Keratinocyte (primary cell): Measurements from ENCODE around the gene FUT7. TPM values are rescaled to one million over a fixed set of nuclear protein-coding genes. Genes with fewer than 3 reads are reported as not detected.

Experiments
- DNase-seq: peaks from one replicate; pipeline ENCODE4 v3.0.0-alpha.2; 2011; ENCODE audit warnings: low read depth, missing footprints, low spot score
- FAIRE-seq: peaks from 2 replicates; lab custom pipeline; 2011; peaks lifted over from hg19 to GRCh38; lab: Jason Lieb, UNC
- H2AFZ ChIP-seq: 2 replicates; pipeline ENCODE4 v1.6.0; 2012; ENCODE audit warnings: low read length, control low read depth, inconsistent platforms; ENCODE audit not compliant: control insufficient read depth
- H3K27ac ChIP-seq: 2 replicates; pipeline ENCODE4 v1.5.1; 2011; ENCODE audit warnings: low read length; ENCODE audit not compliant: control insufficient read depth, insufficient read depth
- H3K27me3 ChIP-seq: 3 replicates; pipeline ENCODE4 v1.6.0; 2011; ENCODE audit warnings: low read length; ENCODE audit not compliant: control insufficient read depth, insufficient read depth; ENCODE audit errors: extremely low read depth
- H3K36me3 ChIP-seq, 2 experiments: 2 replicates in 1 of 2; 3 replicates in 1 of 2; pipeline ENCODE4 v1.5.1; 2011; ENCODE audit warnings: low read length in 2 of 2, mild to moderate bottlenecking in 1 of 2; ENCODE audit not compliant: control insufficient read depth in 2 of 2, insufficient read depth in 2 of 2; ENCODE audit errors: extremely low read depth in 1 of 2
- H3K4me1 ChIP-seq: 3 replicates; pipeline ENCODE4 v1.5.1; 2011; ENCODE audit warnings: low read length; ENCODE audit not compliant: control insufficient read depth, insufficient read depth; ENCODE audit errors: extremely low read depth
- H3K4me2 ChIP-seq: 3 replicates; pipeline ENCODE4 v1.6.0; 2011; ENCODE audit warnings: low read depth, low read length; ENCODE audit not compliant: control insufficient read depth, insufficient read depth; ENCODE audit errors: extremely low read depth
- H3K4me3 ChIP-seq, 3 experiments: fragments of 200-600 bp in 1 of 3; sonication (generic) in 1 of 3; 2 replicates in 2 of 3; 3 replicates in 1 of 3; pipeline ENCODE4 v1.5.1; 2011 to 2016; ENCODE audit warnings: low read length in 3 of 3, mild to moderate bottlenecking in 3 of 3, control low read depth in 2 of 3, inconsistent platforms in 1 of 3, low read depth in 1 of 3, mixed read lengths in 1 of 3, mixed run types in 1 of 3, moderate library complexity in 1 of 3; ENCODE audit not compliant: control insufficient read depth in 2 of 3, insufficient read depth in 2 of 3; ENCODE audit errors: extremely low read depth in 1 of 3
- H3K79me2 ChIP-seq: 2 replicates; pipeline ENCODE4 v1.6.0; 2012; ENCODE audit warnings: low read length; ENCODE audit not compliant: control insufficient read depth, insufficient read depth
- H3K9ac ChIP-seq: 3 replicates; pipeline ENCODE4 v1.6.0; 2011; ENCODE audit warnings: low read length; ENCODE audit not compliant: control insufficient read depth, insufficient read depth; ENCODE audit errors: extremely low read depth
- H3K9me1 ChIP-seq: 3 replicates; pipeline ENCODE4 v1.6.0; 2011; ENCODE audit warnings: low read length; ENCODE audit not compliant: control insufficient read depth, insufficient read depth; ENCODE audit errors: extremely low read depth
- H3K9me3 ChIP-seq: 2 replicates; pipeline ENCODE4 v1.5.1; 2012; ENCODE audit warnings: low read depth, low read length; ENCODE audit not compliant: control insufficient read depth
- H4K20me1 ChIP-seq: 3 replicates; pipeline ENCODE4 v1.6.0; 2011; ENCODE audit warnings: low read length; ENCODE audit not compliant: control insufficient read depth, insufficient read depth; ENCODE audit errors: extremely low read depth
- CTCF ChIP-seq, 3 experiments: IDR thresholded peaks in 1 of 3; conservative IDR thresholded peaks in 1 of 3; optimal IDR thresholded peaks in 1 of 3; 2 replicates in 2 of 3; 3 replicates in 1 of 3; pipeline versions ENCODE3 to v1.5.1; 2011; ENCODE audit warnings: low read length in 3 of 3, mild to moderate bottlenecking in 3 of 3, moderate library complexity in 2 of 3, control low read depth in 1 of 3, inconsistent platforms in 1 of 3; ENCODE audit not compliant: insufficient read depth in 2 of 3; ENCODE audit errors: extremely low read depth in 1 of 3
- EZH2 ChIP-seq: IDR thresholded peaks from one replicate; pipeline ENCODE4 v1.6.1; 2012; ENCODE audit warnings: inconsistent platforms, mild to moderate bottlenecking, low read length, moderate library complexity
- dilution Hi-C: fragments of 300-500 bp; cut with MboI; formaldehyde crosslinking; loops from one replicate; pipeline ENCODE4 v1.7.0; 2020; ENCODE audit warnings: low sequenced_read_pairs; ENCODE audit not compliant: extremely low pct_ligation_motif_present
- polyA plus RNA-seq, 5 experiments: library from polyadenylated mRNA; depleted of rRNA in 3 of 5; stranded (reverse) in 3 of 5; stranded (forward) in 1 of 5; unstranded in 1 of 5; fragments of >200 nt; gene quantifications; 1 replicate in 1 of 5; 2 replicates in 3 of 5; 3 replicates in 1 of 5; pipeline versions ENCODE4 v1.2.1 to v1.2.3, GENCODE V29; 2011 to 2012; ENCODE audit warnings: missing spikeins in 2 of 5, low read depth in 1 of 5, low replicate concordance in 1 of 5

Gene FUT7
- polyA plus RNA-seq, 1 donor (not counting 4 experiments of a cell fraction or from before 2014, with no cell fraction given), result not detected

DNA sequence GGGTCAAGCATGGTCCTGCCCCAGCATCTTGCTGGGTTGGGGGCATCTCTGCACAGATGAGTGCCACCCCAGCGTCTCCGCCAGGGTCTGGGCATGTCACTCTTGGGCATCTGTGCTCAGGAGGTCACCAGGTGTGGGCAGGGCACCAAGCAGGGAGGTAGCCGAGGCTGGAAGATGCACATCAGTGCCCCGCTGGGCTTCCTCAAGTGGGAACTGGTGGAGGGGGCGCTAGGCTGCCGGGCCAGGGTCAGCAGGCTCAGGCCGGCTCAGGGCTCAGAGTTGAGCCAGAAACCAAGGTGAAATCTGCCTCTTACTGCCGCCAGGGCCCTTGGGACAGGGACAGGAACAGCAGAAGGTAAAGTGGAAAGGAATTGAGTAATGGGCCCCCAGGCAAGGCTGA, 4.0 kb upstream of the FUT7 start:
- Histone ChIP-seq H3K27ac (no peak overlapping the region), H3K79me2 (no peaks in the 10 kb centered on the region), H3K27me3 (no peaks in the 10 kb centered on the region), H2AFZ (no peak overlapping the region), H3K4me1 (peaks cover 3% of the 10 kb centered on the region), H3K4me3 (no peak overlapping the region), H3K9me1 (no peaks in the 10 kb centered on the region), H3K4me2 (no peak overlapping the region), H4K20me1 (no peaks in the 10 kb centered on the region), H3K36me3 (peaks cover 0 to 4% of the 10 kb centered on the region in 2 experiments), H3K9me3 (no peaks in the 10 kb centered on the region), H3K9ac (no peak overlapping the region)
- no peak for FAIRE-seq
- dilution Hi-C loops, result no loop called here
- no peak for DNase-seq
- TF ChIP-seq CTCF (optimal IDR thresholded peaks at IDR 0.05 in 1 of 3, IDR thresholded peaks at IDR 0.05 in 1 of 3, conservative IDR thresholded peaks at IDR 0.05 in 1 of 3; ENCODE audit: extremely low read depth in 1 of 3, insufficient read depth in 2 of 3, low read length in 3 of 3) (no peak), EZH2 (no peak)

DNA sequence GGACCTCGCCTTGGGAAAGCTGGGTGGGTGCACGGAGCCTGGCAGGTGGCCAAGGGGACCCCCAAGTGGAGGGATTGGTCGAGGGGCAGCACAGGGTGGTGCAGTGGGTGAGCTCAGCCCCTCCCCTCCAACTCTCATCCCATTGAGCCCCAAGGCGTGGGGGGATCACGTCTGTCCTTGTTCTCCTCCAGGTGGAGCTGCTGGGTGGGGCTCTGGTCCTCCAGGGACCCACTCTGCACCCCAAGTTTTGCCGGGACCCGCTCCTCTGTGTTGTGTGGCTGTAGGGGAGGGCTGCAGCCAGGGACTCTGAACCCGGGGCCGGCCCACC, 3.6 kb upstream of the FUT7 start:
- Histone ChIP-seq H3K4me3 (no peak overlapping the region), H3K9me3 (no peaks in the 10 kb centered on the region), H3K27ac (no peak overlapping the region), H3K9ac (no peak overlapping the region), H3K79me2 (no peaks in the 10 kb centered on the region), H2AFZ (no peak overlapping the region), H4K20me1 (no peaks in the 10 kb centered on the region), H3K36me3 (peaks cover 0 to 4% of the 10 kb centered on the region in 2 experiments), H3K4me1 (peaks cover 3% of the 10 kb centered on the region), H3K27me3 (no peaks in the 10 kb centered on the region), H3K4me2 (no peak overlapping the region), H3K9me1 (no peaks in the 10 kb centered on the region)
- FAIRE-seq (no peak), DNase-seq (no peak)
- TF ChIP-seq CTCF (optimal IDR thresholded peaks at IDR 0.05 in 1 of 3, IDR thresholded peaks at IDR 0.05 in 1 of 3, conservative IDR thresholded peaks at IDR 0.05 in 1 of 3; ENCODE audit: extremely low read depth in 1 of 3, insufficient read depth in 2 of 3, low read length in 3 of 3) (no peak), EZH2 (no peak)
- dilution Hi-C loops, result no loop called here
